Uterus (tissue), 4 donors: ENCODE data around the gene ARHGAP10. TPM values are rescaled to one million over a fixed set of nuclear protein-coding genes. Genes with fewer than 3 reads are reported as not detected.

Experiments
- DNase-seq, 2 donors: peaks; one replicate each; pipeline ENCODE4 v3.0.0-alpha.2; 2019 to 2020
- H3K27ac ChIP-seq, 2 donors: fragments of 200-600 bp; sonication (generic); 1 replicate in 1 of 2; 2 replicates in 1 of 2; pipeline ENCODE4 v1.5.1; 2016 to 2018
- H3K27me3 ChIP-seq, 2 donors: fragments of 200-600 bp; sonication (generic); one replicate each; pipeline ENCODE4 v1.5.1; 2018 to 2019; ENCODE audit warnings: control low read depth in 1 of 2
- H3K36me3 ChIP-seq, 2 donors: fragments of 200-600 bp; sonication (generic); one replicate each; pipeline ENCODE4 v1.5.1; 2019; ENCODE audit warnings: control low read depth in 1 of 2
- H3K4me1 ChIP-seq, 2 donors: fragments of 200-600 bp; sonication (generic); one replicate each; pipeline ENCODE4 v1.5.1; 2018 to 2019; ENCODE audit warnings: control low read depth in 1 of 2
- H3K4me3 ChIP-seq, 2 donors: fragments of 200-600 bp; sonication (generic); 1 replicate in 1 of 2; 2 replicates in 1 of 2; pipeline ENCODE4 v1.5.1; 2018 to 2019; ENCODE audit warnings: mild to moderate bottlenecking in 1 of 2
- H3K9me3 ChIP-seq, 2 donors: fragments of 200-600 bp; sonication (generic); one replicate each; pipeline ENCODE4 v1.5.1; 2019; ENCODE audit warnings: control low read depth in 1 of 2
- POLR2A ChIP-seq, 2 donors: fragments of 450-650 bp; IDR thresholded peaks; one replicate each; pipeline ENCODE4 v1.6.1; 2016; ENCODE audit warnings: antibody characterized with exemption in 2 of 2, mild to moderate bottlenecking in 1 of 2, moderate library complexity in 1 of 2
- intact Hi-C: fragments of 100-400 bp; cut with DNase I; formaldehyde crosslinking; loops from one replicate; pipeline ENCODE4 v1.15.1; 2023; ENCODE audit warnings: low total_unique reads
- microRNA-seq: library from miRNA; unstranded; fragments of <30 nt; microRNA quantifications from one replicate; pipeline ENCODE4, GENCODE V29; 2016; ENCODE audit warnings: borderline microRNAs expressed, borderline replicate concordance
- small RNA-seq: library from RNA; depleted of rRNA; stranded (forward); fragments of <200 nt; gene quantifications from one replicate; pipeline ENCODE3, GENCODE V24; 2016
- total RNA-seq, 4 donors: library from RNA; depleted of rRNA in 3 of 4; stranded (reverse); fragments of >200 nt in 3 of 4; gene quantifications; one replicate each; pipeline versions ENCODE4 v1.1.0 to v1.2.4, GENCODE V29; 2014 to 2023
- TF ChIP-seq, protein P1 (sequence below), 4 experiments: fragments of 200-600 bp in 2 of 4; fragments of 450-650 bp in 2 of 4; sonication (generic) in 2 of 4; IDR thresholded peaks; one replicate each; pipeline ENCODE4 v1.5.1; 2016 to 2019; ENCODE audit warnings: antibody characterized with exemption in 4 of 4, mild to moderate bottlenecking in 2 of 4, moderate library complexity in 1 of 4
- donor health status: DM: yes; HTN: yes; CAD: no.

Gene ARHGAP10
- total RNA-seq, 4 donors from 2014 or later = 25.1 to 94.4 (median 54.4) TPM

DNA sequence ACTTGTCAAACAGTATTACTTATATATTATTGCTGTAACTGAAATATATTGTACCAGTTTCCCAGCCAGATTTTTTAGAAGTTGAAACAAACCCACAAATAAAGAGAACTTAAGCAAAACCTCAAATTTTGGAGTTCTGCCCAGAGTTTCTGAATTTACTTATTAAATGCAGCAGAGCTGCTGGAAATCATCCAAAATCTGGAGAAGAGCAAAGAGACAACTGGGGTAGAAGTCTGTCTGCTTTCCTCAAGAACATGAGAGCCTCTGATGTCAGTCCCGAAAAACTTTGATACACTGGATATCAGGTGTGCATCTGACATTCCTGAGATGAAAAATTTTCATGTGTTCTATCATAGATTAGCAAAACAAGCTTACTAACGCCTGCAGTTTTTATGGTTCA is 384.4 kb downstream of the ARHGAP10 start:
- no peaks in the 10 kb centered on the region for H3K27me3 ChIP-seq
- H3K4me3 ChIP-seq = no peak overlapping the region
- H3K4me1 ChIP-seq = no peaks in the 10 kb centered on the region
- DNase-seq = no peak
- intact Hi-C loops = no loop called here
- no peaks in the 10 kb centered on the region for H3K9me3 ChIP-seq
- TF ChIP-seq, protein P1, sequence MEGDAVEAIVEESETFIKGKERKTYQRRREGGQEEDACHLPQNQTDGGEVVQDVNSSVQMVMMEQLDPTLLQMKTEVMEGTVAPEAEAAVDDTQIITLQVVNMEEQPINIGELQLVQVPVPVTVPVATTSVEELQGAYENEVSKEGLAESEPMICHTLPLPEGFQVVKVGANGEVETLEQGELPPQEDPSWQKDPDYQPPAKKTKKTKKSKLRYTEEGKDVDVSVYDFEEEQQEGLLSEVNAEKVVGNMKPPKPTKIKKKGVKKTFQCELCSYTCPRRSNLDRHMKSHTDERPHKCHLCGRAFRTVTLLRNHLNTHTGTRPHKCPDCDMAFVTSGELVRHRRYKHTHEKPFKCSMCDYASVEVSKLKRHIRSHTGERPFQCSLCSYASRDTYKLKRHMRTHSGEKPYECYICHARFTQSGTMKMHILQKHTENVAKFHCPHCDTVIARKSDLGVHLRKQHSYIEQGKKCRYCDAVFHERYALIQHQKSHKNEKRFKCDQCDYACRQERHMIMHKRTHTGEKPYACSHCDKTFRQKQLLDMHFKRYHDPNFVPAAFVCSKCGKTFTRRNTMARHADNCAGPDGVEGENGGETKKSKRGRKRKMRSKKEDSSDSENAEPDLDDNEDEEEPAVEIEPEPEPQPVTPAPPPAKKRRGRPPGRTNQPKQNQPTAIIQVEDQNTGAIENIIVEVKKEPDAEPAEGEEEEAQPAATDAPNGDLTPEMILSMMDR (IDR thresholded peaks at IDR 0.05) = no peak
- no peak for TF ChIP-seq POLR2A (IDR thresholded peaks at IDR 0.05)
- H3K27ac ChIP-seq = no peak overlapping the region
- no peaks in the 10 kb centered on the region for H3K36me3 ChIP-seq

DNA sequence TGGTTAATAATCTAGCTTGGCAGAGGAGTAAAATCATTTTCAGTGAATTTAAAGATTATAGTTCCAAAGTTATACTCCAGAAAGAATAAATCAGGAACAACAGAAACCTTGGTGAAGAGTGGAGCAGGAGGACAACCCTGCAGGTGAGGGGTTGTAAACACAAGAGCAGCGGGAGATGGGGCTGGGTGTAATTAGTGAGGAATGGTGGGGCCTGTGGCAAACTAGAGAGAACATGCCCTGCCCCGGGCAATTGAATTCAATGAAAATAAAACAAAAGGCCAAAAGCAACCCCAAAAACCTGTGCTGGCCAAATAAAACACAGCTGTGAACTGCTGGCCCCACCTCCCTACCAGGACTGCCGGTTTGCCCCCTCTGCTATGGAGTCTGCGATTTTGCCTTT is 385.1 kb downstream of the ARHGAP10 start:
- Histone ChIP-seq H3K27me3 (no peaks in the 10 kb centered on the region), H3K4me3 (no peak overlapping the region), H3K4me1 (no peaks in the 10 kb centered on the region), H3K36me3 (no peaks in the 10 kb centered on the region), H3K27ac (no peak overlapping the region), H3K9me3 (no peaks in the 10 kb centered on the region)
- no peak for DNase-seq
- intact Hi-C loops = no loop called here
- TF ChIP-seq POLR2A (IDR thresholded peaks at IDR 0.05) = no peak
- TF ChIP-seq, protein P1 (IDR thresholded peaks at IDR 0.05) = no peak

DNA sequence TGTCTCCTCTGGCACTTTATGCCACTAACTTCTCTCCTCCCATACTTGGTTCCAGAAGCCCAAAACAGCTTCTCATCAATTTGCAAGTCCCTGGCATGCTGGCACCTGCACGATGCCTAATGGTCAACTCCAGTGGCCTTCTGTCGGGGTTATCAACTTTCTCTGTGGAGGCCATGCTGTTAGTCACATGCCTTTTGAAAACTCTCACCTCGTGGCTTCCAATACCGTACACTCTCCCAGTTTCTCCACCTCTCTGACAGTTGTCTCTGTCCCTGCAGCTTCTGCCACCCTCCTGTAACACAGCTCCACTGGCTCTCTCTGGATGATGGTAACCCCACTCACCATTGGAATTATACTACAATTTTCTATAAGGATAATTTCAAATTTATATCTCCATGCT is 386.3 kb downstream of the ARHGAP10 start:
- Histone ChIP-seq H3K4me3 (no peak overlapping the region), H3K27ac (no peak overlapping the region), H3K4me1 (no peaks in the 10 kb centered on the region), H3K9me3 (peaks cover 0 to 3% of the 10 kb centered on the region in 2 donors), H3K27me3 (no peaks in the 10 kb centered on the region), H3K36me3 (no peaks in the 10 kb centered on the region)
- no peak for TF ChIP-seq POLR2A (IDR thresholded peaks at IDR 0.05)
- TF ChIP-seq, protein P1 (IDR thresholded peaks at IDR 0.05) = no peak
- intact Hi-C loops = no loop called here
- DNase-seq = no peak

DNA sequence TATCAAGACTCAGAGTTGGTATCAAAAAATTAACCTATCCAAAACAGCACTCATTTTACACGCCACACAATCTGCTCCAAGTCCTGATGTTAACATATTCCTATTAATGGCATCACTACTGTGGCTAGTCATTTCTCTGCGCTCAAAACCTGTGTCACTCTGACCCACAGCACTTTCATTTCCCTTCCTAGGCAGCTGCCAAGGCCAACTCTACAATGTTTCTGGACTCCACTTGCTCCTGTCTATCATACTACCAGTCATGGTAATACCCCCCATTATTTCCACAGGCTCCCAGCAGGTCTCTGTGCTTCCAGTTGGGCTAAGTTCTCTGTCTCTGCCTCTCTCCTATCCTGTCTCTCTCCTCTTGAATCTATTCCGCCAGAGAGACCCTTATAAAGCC is 386.7 kb downstream of the ARHGAP10 start:
- intact Hi-C loops = no loop called here
- DNase-seq = no peak
- Histone ChIP-seq H3K4me1 (no peaks in the 10 kb centered on the region), H3K4me3 (no peak overlapping the region), H3K9me3 (peaks cover 0 to 6% of the 10 kb centered on the region in 2 donors), H3K27ac (no peak overlapping the region), H3K27me3 (no peaks in the 10 kb centered on the region), H3K36me3 (no peaks in the 10 kb centered on the region)
- TF ChIP-seq POLR2A (IDR thresholded peaks at IDR 0.05) = no peak
- TF ChIP-seq, protein P1 (IDR thresholded peaks at IDR 0.05) = no peak

DNA sequence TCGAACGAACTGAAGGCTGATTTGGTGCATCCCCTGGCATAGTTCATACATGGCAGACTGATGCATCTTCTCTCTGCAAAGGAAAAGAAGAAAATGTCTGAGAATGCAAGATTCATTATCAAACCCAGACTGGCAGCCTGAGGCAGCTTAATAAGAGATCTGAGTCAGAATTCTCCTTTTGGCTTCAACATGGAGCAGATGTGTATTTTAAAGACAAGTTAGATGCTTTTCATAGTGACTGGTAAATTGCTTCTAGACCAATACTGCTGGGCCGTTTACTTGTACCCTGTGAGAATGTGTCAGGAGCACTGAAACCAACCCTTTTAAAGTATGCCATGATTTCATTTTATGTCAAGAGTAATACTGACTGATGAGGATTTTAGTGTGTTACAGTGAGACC is 388.3 kb downstream of the ARHGAP10 start:
- TF ChIP-seq POLR2A (IDR thresholded peaks at IDR 0.05) = no peak
- TF ChIP-seq, protein P1 (IDR thresholded peaks at IDR 0.05) = no peak
- Histone ChIP-seq H3K9me3 (peaks cover 0 to 6% of the 10 kb centered on the region in 2 donors), H3K36me3 (no peaks in the 10 kb centered on the region), H3K4me3 (no peak overlapping the region), H3K27ac (no peak overlapping the region), H3K27me3 (no peaks in the 10 kb centered on the region), H3K4me1 (no peaks in the 10 kb centered on the region)
- DNase-seq = no peak
- intact Hi-C loops = no loop called here

Small RNA genes lying within 50 kb of the gene (microRNA-seq; reads per million reads assigned to microRNA genes)
- gene MIR4799 = not detected

Small RNA genes lying within 50 kb of the gene (small RNA-seq; reads per million reads assigned to genes)
- gene MIR4799 (not detected), gene RN7SL254P (not detected), gene RNA5SP165 (not detected)

Other genes starting within 250 kb of the ARHGAP10 start
- 10 to 100 TPM; 14.7 to 73.3 (median 51.3) TPM for gene TMEM184C, start 114.7 kb upstream of the ARHGAP10 start, total RNA-seq
- gene PRMT9, start 47.9 kb upstream of the ARHGAP10 start, total RNA-seq = 10 to 100 TPM in 3 of 4 donors, 1 to 10 TPM in 1; 3.5 to 63.3 (median 25.6) TPM